ENCODE data around the gene TRMT1. TPM values are rescaled to one million over a fixed set of nuclear protein-coding genes. Genes with fewer than 3 reads are reported as not detected.
"Not testable (repeated sequence)": the region's sequence is repeated elsewhere in the genome, so short reads cannot be mapped to it uniquely, and the experiment has no call there.

TRMT1 gene
- total RNA-seq: 39.2 and 47.7 TPM in 2 replicates

DNA sequence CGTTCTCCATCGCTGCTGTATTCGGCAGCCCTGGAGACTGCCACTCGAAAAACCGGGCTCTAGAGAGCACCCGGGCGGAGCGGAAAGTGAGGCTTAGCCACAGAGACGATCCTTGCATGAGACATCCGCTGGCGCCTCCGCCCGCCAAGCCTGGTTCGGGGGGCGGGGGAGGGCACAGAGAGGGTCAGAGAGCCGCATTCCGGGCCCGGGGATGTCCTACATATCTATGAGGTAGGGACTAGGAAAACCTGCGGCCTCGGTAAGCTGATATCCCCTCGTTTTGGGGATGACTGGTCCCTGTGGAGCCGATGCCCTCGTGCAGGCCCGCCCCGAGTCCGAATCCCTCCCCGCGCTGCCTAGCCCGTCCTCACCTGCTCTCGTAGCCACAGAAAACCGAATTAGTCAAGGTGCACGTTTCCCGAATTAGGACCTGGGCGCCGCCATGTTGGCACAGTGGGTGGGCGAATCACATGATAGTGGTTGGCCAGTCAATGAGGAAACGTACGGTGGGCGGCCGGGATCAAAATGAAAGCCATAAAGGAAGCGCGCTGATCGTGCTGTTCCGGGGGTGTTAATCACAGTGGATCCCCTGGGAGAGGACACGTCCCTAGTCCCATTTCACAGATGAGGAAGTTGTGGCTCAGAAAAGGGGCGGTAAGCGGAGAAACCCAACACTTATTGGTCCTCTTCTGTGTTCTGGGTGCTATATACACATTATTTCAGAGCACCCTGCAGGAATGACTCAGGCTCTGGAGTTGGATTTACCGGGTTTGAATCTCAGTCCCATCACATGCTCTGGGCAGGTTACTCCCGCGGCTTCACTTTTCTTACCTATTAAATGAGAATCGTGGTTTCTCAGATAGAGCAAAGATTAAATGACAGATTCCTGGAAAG lies at the start of gene TRMT1:
TSS of gene TRMT1 (minus strand) at position 459 of the 894 bp plus-strand sequence. CDS start at position 118, 341 bp downstream.
- DNase-seq (ENCODE audit: low read depth, low spot score): peak; percentile 78

DNA sequence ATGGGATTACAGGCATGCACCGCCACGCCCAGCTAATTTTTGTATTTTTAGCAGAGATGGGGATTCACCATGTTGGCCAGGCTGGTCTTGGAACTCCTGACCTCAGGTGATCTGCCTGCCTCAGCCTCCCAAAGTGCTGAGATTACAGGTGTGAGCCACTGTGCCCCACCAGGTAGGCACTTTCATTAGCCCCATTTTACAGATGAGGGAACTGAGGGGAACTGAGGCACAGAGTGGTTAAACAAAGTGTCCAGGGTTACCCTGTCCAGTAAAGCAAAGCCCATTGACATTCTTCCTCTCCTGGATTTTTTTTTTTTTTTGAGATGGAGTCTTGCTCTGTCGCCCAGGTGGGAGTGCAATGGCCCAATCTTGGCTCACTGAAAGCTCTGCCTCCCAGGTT lies 49.6 kb upstream of the TRMT1 start:
- not testable (repeated sequence) for DNase-seq (ENCODE audit: low read depth, low spot score)

DNA sequence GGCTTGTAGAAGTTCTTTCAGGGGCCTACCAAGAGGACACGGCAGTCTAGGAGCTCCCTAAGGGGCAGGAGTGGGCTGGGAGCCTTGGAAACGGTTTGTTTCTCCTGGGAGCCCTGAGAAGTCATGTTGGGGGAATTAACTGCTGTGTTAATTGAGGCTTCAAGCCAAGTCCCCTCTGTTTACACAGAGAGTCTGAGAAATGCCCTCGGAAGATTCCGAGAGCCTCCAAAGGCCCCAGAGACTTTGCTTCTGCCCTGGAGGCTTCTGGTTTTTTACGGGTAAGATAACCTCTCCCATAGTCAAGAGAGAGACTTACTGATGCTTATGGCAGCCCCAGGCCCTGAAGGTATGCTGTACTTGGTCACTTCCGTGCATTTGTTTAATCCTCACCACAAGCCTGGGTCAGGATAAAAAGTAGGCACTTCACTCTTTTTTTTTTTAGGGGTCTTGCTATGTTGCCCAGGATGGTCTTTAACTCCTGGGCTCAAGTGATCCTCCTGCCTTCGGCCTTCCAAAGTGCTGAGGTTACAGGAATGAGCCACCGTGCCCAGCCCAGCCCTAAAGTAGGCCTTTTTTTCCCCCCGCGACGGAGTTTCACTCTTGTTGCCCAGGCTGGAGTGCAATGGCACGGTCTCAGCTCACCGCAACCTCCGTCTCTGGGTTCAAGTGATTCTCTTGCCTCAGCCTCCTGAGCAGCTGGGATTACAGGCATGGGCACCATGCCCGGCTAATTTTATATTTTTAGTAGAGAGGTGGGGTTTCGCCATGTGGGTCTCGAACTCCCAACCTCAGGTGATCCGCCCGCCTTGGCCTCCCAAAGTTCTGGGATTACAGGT lies 48.8 kb upstream of the TRMT1 start:
- no peak for DNase-seq (ENCODE audit: low read depth, low spot score)

DNA sequence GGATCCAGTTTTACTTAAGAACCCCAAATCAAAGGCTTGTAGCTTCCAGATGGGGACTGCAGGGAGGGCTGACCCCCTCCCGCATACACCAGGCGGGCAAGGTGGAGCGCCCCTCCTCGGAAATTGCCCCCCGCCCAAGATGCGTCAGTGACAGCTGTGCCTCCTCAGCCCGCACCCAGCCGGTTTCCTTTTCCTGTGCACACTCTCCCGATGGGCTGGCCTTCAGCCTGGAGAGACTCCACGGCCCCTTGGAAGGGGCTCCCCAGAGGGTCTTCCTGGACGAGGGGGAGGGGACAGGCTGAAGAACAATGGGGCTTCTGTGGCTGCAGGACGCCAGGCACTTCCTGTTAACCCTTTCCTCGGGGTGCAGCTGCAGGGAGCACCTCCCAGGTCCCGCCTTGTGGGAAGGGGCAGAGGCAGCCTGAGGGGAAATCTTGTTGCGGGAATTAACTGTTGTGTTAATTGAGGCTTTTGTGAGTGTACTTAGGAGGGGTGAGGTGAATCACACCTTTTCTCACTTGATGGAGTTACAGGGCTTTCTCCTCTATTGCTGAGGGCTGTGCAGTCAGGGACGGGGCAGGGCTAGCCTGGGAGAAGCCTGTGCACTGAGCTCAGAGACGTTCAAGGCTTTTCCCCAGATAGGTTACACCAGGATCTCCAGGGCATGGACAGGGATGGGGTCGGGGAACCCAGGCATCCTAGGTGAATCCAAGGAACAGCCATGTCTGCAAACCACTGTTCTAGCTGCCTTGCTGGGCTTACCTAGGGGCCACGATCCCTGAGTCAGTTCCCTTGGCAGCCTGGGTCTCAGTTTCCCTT lies 48.0 kb upstream of the TRMT1 start:
- peak; percentile 75 for DNase-seq (ENCODE audit: low read depth, low spot score)

DNA sequence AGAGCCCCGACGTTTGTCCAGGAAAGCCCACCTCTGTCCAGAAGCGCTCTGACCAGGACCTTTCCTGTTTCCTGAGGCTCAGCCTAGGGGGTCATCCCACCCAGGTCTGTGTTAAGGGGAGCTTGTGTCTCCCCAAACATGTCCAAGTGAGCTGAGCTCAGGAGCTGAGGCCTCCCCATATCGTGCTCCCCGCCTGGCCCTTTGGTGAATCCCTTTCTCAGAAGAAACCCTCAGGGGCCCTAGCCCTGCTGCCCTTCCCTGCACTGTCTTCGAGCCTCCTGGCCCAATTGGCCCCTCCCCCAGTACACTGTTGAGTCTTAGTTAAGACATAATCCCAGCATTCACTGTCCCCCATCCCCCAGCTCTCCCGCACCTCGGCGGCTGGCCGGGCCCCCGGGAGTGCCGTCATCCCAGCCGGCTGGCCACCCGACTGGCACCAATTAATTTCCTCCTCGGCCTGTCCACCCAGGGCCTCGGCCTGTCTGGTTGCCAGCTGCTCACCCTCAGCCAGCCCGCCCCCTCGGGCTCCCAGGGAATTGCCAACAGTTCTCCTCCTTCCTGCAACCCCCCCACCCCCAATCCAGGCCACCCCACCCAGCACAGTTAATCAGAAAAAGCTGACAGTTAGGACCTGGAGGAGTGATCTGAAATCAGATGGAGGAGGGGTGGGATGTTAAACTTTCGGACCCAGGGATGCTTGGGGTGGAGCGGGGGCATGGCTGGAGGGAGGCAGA lies 47.2 kb upstream of the TRMT1 start:
- no peak for DNase-seq (ENCODE audit: low read depth, low spot score)

DNA sequence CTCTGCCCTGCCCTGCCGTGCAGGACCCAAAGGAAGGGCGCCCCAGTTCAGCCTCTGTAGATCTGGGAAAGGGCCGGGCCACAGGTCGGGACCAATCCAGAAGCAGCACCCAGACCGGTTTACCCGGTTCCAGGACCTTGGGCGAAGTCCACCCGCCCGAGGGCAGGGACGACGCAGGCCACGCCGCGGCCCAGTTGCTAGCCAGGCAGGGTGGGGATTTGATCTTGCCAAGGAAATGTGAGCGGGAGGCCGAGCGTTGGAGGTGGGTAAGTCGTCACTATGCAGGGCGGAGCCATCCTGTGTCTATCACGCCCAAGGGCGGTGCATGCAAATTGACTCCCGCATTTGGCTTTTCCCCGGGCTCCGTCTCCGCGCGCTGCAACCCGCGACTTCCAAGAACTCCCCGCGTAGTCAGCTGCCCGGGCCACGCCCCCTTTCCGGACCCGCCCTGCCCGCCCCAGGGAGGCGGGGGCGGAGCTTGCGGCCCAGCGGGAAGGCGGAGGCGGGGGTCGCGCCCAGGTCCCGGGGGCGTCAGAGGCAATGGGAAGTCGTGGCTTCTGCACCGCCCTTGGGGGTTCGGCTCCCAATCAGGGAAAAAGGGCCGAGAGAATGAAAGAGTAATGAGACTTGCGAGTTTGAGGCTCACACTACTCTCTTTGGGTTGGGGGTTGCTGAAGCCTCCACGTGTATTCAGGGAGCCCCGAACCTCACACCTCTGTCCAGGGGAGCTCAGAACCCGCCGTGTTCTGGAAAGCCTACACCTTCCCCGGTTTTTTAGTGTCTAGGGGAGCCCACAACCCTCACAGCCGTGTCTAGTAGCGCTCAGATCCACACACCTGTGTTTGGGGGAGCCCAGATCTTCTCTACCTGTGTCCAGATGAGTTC lies 46.4 kb upstream of the TRMT1 start:
- DNase-seq (ENCODE audit: low read depth, low spot score): peak; percentile 95

DNA sequence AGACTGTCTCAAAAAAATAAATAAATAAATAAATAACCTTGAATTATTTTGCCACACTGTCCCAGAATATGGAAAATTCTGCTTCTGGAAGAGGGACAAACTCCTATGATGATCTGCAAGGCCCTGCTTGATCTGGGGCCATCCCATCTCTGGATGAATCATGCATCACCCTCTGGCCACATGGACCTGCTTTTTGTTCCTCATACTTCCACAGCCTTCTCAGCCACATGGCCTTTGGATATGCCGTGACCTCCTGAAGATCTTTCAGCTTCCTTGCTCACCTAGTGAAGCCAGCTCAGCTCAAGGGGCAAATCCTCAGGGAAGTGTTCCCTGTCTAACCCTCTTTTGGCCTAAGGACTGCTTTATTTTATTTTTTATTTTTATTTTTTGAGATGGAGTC lies 44.0 kb upstream of the TRMT1 start:
- DNase-seq (ENCODE audit: low read depth, low spot score): no peak

DNA sequence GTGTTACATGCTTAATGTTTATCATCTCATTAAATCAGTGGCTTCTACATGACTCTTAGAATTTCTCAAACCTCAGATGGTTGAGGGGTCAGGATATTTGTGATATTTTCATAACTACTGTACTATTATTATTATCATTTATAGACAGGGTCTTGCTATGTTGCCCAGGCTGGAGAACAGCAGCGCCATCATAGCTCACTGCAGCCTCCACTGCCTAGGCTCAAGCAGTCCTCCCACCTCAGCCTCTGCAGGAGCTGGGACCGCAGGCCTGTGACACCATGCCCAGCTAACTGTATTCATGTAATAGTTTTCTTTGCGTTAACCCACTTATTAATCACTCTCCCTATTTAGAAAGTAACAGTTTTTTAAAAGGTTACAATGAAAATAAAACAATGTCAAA lies 43.2 kb upstream of the TRMT1 start:
- no peak for DNase-seq (ENCODE audit: low read depth, low spot score)

DNA sequence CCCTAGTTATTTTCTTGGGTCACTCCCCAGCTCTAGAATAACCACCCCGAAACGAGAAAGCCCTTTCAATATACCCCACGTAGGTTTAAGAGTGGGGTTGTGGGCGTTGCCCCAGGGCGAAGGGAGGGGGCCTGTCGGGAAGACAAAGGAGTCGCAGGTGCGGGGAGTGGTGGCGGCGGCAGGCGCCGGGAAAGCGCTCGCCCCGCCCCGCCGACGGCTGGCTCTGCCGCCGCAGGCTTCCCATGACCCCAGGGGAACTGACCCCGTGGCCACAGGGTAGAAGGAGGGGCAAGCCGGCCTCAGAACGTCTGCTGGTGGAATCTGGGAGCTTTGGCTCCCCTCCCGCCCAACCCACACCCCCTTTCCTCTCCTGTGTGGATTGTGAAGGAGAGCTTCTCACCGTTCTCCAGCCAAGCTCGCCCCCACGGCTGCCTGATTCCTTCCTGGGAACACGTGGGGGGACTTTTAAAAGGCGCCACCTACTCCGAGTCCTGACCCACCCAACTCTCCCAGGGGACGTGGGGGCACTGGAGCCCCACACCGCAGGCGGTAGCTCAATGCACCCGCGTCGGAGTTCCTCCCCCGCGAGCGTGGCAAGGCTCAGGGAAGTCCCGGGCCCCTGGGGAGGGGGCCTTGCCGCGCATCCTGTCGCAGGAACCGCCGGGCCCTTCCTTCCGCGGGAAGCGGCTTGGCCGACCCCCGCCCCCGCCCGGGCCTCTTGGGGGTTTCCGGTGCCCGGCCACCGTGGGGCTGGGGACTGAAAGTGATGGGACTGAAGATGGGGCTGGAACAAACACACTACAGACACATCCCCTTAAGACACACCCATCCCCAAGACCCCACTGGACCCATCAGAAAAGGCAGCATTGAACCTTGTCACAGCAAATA lies 39.2 kb upstream of the TRMT1 start:
- DNase-seq (ENCODE audit: low read depth, low spot score): no peak

DNA sequence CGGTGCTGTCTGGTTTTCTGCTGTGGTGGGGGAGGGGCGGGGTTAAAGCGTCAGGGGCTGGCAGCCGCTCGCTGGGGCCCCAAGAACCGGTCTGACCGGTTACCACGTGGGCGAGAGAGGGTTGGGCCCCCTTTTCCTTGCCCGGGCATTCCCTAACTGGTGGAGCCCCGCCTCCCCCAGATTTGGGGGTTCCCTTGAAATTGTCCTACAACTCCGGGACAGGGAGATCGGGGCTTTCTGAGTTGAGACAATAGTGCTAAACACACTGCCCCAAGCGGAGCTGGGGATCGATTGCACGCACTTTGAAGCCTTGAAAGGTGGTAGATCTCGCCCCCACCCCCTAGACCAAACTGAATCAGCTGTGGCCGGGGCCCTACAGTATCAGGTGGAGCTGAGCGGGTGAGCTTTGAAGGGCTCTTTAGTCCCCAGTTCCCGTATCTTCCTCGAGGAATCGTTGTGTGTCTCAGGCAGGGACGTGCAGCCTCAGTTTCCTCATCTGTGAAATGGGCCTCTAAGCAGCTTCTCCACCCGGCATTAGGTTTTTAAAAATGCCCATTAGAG lies 38.5 kb upstream of the TRMT1 start:
- DNase-seq (ENCODE audit: low read depth, low spot score): no peak

DNA sequence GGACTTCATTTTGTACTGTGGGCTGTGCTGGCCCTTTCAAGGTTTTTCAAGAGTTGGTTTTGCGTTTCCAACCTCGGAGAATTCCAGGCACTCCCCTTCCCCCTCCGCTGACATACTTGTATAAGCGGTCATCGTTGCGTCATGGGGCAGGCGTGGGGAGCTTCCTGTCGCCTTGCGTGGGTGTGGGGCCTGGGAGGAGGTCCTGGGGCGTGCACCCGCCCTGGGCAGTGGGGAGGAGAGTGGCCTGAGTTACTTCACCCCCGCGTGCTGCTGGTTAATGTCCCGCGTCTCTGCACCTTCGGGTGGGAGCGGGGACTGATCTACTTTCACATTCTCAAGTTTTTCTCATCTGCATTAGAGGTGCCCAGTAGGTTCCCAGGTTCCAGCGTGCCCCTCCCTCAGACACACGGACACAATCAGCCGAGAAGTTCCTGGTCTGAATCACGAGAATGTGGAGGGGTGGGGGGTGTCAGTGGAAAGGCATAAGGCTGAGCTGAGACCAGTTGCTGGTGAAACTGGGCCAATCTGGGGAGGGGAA lies 37.8 kb upstream of the TRMT1 start:
- DNase-seq (ENCODE audit: low read depth, low spot score): no peak

DNA sequence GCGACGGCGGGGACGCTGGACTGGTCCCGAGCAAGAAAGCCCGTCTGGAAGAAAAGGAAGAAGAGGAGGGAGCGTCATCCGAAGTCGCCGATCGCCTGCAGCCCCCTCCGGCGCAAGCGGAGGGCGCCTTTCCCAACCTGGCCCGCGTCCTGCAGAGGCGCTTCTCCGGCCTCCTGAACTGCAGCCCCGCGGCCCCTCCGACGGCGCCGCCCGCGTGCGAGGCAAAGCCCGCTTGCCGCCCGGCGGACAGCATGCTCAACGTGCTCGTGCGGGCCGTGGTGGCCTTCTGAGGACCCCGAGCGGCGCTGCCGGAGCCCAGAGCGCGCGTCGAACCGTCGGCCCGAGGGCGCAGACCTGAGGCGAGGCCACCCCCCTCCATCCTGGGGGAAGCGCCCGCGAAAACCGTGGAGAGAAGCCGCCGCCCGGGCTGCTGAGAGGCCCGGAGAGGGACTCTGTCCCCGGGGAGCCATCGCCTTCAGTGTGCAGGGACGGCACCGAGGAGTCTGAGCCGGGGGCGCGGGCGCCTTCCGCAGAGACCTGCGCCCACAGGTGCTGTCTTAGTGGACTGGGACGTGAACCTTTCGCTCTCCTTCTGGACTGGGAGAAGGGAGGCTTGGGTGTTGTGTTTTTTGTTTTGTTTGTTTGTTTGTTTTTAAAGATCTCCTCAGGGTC lies 37.2 kb upstream of the TRMT1 start:
- no peak for DNase-seq (ENCODE audit: low read depth, low spot score)

DNA sequence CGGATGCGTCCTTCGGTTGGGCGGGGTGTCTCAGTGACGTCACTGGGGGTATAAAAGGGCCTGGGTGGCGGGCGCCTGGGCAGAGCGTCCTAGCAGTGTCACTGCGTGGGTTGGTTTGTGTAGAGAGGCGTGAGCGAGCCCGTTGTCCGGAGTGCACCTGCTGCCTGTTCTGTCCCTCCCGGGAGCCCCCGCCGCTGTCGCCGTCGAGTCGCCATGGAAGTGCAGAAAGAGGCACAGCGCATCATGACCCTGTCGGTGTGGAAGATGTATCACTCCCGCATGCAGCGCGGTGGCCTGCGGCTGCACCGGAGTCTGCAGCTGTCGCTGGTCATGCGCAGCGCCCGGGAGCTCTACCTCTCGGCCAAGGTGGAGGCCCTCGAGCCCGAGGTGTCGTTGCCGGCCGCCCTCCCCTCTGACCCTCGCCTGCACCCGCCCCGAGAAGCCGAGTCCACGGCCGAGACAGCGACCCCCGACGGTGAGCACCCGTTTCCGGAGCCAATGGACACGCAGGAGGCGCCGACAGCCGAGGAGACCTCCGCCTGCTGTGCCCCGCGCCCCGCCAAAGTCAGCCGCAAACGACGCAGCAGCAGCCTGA lies 36.5 kb upstream of the TRMT1 start:
- peak; percentile 74 for DNase-seq (ENCODE audit: low read depth, low spot score)

DNA sequence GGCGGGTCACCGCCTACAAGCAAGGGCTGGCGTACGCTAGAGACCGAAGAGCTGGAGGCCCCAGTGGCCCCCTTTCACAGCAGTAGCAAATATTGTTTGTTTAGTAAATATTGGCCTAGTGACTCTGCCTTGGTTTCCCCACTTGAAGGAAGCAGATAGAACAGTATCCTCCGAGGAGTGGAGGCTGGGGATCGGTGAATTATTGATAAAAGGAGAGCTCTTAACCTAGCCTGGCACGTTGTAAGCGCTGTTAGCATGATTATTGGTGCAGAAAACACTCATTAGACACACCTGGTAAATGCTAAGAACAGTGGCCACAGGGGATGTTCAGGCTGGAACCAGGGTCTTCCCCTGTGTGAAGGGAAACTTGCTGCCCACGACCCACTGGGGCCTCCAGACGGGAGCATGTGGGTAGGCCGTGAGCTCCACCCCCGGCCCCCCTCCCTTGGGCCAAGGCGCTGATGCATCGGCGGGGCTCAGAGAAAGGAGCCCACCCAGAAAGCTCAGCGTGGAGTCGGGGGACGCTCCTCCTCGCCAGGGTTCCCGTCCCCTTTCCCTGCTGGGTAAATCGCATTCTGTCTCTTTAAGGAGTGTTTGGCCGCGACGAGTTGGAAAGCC lies 35.9 kb upstream of the TRMT1 start:
- no peak for DNase-seq (ENCODE audit: low read depth, low spot score)

DNA sequence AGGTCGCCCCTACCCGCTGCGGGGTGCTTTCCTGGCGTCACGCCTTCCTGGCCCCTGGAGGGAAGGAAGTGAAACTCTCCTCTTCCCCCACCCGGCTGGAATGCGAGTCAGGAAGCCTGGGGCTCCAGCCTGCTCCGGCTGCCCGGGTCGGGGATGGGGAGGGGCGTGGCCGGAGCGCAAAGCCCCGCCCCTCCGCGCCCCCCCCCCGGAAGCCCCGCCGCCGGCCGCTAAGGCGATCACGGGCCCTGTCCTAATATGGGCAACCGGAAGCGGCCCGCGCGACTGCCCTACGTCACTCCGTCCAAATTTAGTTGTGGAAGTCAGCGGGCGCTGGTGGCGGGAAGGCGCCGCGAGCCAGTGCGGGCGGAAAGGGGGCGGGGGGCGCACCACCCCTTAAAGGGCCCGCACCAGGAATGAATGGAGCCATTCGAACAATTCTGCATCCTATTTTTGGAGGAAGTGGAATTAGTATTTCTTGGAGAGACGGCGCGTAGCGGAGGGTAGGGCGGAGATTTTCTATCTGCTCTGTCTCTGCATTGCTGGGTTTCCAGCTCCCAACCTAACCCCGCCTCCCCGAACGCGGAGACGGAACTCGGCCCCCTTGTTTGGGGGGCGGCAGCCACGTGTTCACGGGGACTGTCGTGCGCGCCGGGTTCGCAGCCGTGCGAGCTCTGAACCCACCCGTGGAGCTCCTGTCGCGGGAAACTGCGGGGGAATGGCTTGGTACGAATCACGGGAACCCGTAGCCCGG lies 35.2 kb upstream of the TRMT1 start:
- peak; percentile 91 for DNase-seq (ENCODE audit: low read depth, low spot score)

Data from pulmonary artery endothelial cell (primary cell).